Common myeloid progenitor, CD34-positive (primary cell): Measurements from ENCODE around the gene PPP6R3.

Source experiments
- CTCF ChIA-PET: fragments of 350-600 bp; sonication (Branson Sonifier 250); formaldehyde crosslinking; loops from one replicate; lab custom pipeline; 2021; ENCODE audit warnings: antibody characterized with exemption; lab: Charles Lee
- POLR2A ChIA-PET: fragments of 350-600 bp; sonication (Branson Sonifier 250); formaldehyde crosslinking; loops from one replicate; lab custom pipeline; 2021; ENCODE audit warnings: antibody characterized with exemption; lab: Charles Lee
- DNase-seq, 3 donors: peaks; one replicate each; pipeline versions ENCODE4 v3.0.0 to v3.0.0-alpha.2; 2013
- H3K27ac ChIP-seq, 2 experiments: 1 replicate in 1 of 2; 2 replicates in 1 of 2; pipeline ENCODE4 v1.7.0; 2013; ENCODE audit warnings: inconsistent platforms in 2 of 2, low read length in 2 of 2, mild to moderate bottlenecking in 2 of 2, low read depth in 1 of 2, moderate library complexity in 1 of 2; ENCODE audit not compliant: severe bottlenecking in 2 of 2, insufficient read depth in 1 of 2, poor library complexity in 1 of 2
- H3K27me3 ChIP-seq, 5 experiments: replicated peaks in 2 of 5; 1 replicate in 3 of 5; 2 replicates in 2 of 5; pipeline versions ENCODE4 v1.6.1 to v1.7.0; 2013; ENCODE audit warnings: low read length in 4 of 5, mild to moderate bottlenecking in 2 of 5, moderate library complexity in 2 of 5, inconsistent platforms in 1 of 5; ENCODE audit not compliant: insufficient read depth in 5 of 5, control insufficient read depth in 4 of 5
- H3K36me3 ChIP-seq, 4 experiments: 1 replicate in 2 of 4; 2 replicates in 2 of 4; pipeline versions ENCODE4 v1.6.1 to v1.7.0; 2013; ENCODE audit warnings: low read length in 3 of 4, control low read depth in 1 of 4, mild to moderate bottlenecking in 1 of 4; ENCODE audit not compliant: control insufficient read depth in 4 of 4, insufficient read depth in 4 of 4
- H3K4me1 ChIP-seq, 4 experiments: 1 replicate in 3 of 4; 2 replicates in 1 of 4; pipeline versions ENCODE4 v1.6.1 to v1.7.1; 2013; ENCODE audit warnings: low read length in 3 of 4, mild to moderate bottlenecking in 3 of 4, control low read depth in 1 of 4, inconsistent platforms in 1 of 4, moderate library complexity in 1 of 4; ENCODE audit not compliant: control insufficient read depth in 4 of 4, insufficient read depth in 4 of 4; ENCODE audit errors: control extremely low read depth in 1 of 4
- H3K4me3 ChIP-seq, 7 experiments: 1 replicate in 4 of 7; 2 replicates in 3 of 7; pipeline versions ENCODE4 v1.5.1 to v1.7.0; 2013; ENCODE audit warnings: mild to moderate bottlenecking in 7 of 7, low read length in 6 of 7, moderate library complexity in 6 of 7, inconsistent platforms in 2 of 7, low read depth in 2 of 7, control low read depth in 1 of 7; ENCODE audit not compliant: insufficient read depth in 4 of 7, control insufficient read depth in 1 of 7; ENCODE audit errors: extremely low read depth in 1 of 7
- H3K9me3 ChIP-seq, 5 experiments: 1 replicate in 4 of 5; 2 replicates in 1 of 5; pipeline versions ENCODE4 v1.6.1 to v1.7.1; 2013; ENCODE audit warnings: low read length in 4 of 5, mild to moderate bottlenecking in 2 of 5, inconsistent platforms in 1 of 5, low read depth in 1 of 5, moderate library complexity in 1 of 5; ENCODE audit not compliant: control insufficient read depth in 4 of 5, insufficient read depth in 2 of 5; ENCODE audit errors: control extremely low read depth in 1 of 5
- WGBS: methylation state at CpG from one replicate; pipeline ENCODE4 v1.1.5; 2013; ENCODE audit not compliant: insufficient coverage; 5-methylcytosine and 5-hydroxymethylcytosine counted together

The PPP6R3 gene

GRCh38 chr11:68506908-68507307, 46.4 kb downstream of the PPP6R3 start:
- DNase-seq = peak in 2 of 3 donors; percentile 21 to 42
- no peak overlapping the region for H3K27ac ChIP-seq
- no peaks in the 10 kb centered on the region for H3K27me3 ChIP-seq
- H3K4me1 ChIP-seq = peaks cover 12 to 59% (median 49%) of the 10 kb centered on the region in 4 experiments
- no peaks in the 10 kb centered on the region for H3K9me3 ChIP-seq
- H3K36me3 ChIP-seq = peaks cover 0 to 3% (median 1%) of the 10 kb centered on the region in 4 experiments
- ChIA-PET POLR2A (no interaction called here), CTCF (interaction anchor here (0.7 to 1.8 kb wide), 4 partner anchors 13 to 148 kb away, joined by 3 to 4 read pairs (median 4); no protein-coding TSS in a partner anchor)
- no peak overlapping the region for H3K4me3 ChIP-seq
- WGBS = 100% methylated on average over 1 of the region's 3 CpGs

- CTCF ChIA-PET = no interaction called here
Observed at GRCh38 chr11:68508425-68508824, 47.9 kb downstream of the PPP6R3 start.

GRCh38 chr11:68509066-68509465, 48.5 kb downstream of the PPP6R3 start:
- no peaks in the 10 kb centered on the region for H3K27me3 ChIP-seq
- ChIA-PET CTCF (interaction anchor here (0.6 kb wide), 1 partner anchor 298 kb away, joined by 5 read pairs; no protein-coding TSS in a partner anchor), POLR2A (interaction anchor here (0.6 kb wide), 1 partner anchor 40 kb away, joined by 5 read pairs; no protein-coding TSS in a partner anchor)
- peak in 1 of 3 donors; percentile 25 for DNase-seq
- peak overlapping the region in 1 of 2 experiments; percentile 32 for H3K27ac ChIP-seq
- peaks cover 13 to 41% (median 31%) of the 10 kb centered on the region in 4 experiments for H3K4me1 ChIP-seq
- no peaks in the 10 kb centered on the region for H3K9me3 ChIP-seq
- H3K36me3 ChIP-seq = peaks cover 2 to 18% (median 8%) of the 10 kb centered on the region in 4 experiments
- no peak overlapping the region for H3K4me3 ChIP-seq
- no CpG with 5 or more reads among the region's 4 CpGs for WGBS

More at GRCh38 chr11:68508425-68508824, 47.9 kb downstream of the PPP6R3 start:
- Histone ChIP-seq H3K27ac (no peak overlapping the region), H3K4me3 (no peak overlapping the region), H3K9me3 (no peaks in the 10 kb centered on the region), H3K27me3 (no peaks in the 10 kb centered on the region), H3K36me3 (peaks cover 2 to 15% (median 6%) of the 10 kb centered on the region in 4 experiments), H3K4me1 (peaks cover 11 to 45% (median 37%) of the 10 kb centered on the region in 4 experiments)
- 100% methylated on average over 2 of the region's 2 CpGs for WGBS
- no peak for DNase-seq
- POLR2A ChIA-PET = no interaction called here

GRCh38 chr11:68513930-68514487, 53.5 kb downstream of the PPP6R3 start:
- Histone ChIP-seq H3K36me3 (peaks cover 2 to 34% (median 15%) of the 10 kb centered on the region in 4 experiments), H3K27ac (no peak overlapping the region), H3K4me3 (no peak overlapping the region), H3K9me3 (no peaks in the 10 kb centered on the region), H3K4me1 (peaks cover 11 to 22% (median 14%) of the 10 kb centered on the region in 4 experiments), H3K27me3 (no peaks in the 10 kb centered on the region)
- POLR2A ChIA-PET = interaction anchor here (0.7 kb wide), 1 partner anchor 22 kb away, joined by 4 read pairs; no protein-coding TSS in a partner anchor
- 93% methylated on average over 5 of the region's 6 CpGs for WGBS
- CTCF ChIA-PET = interaction anchor here (0.6 to 1.5 kb wide), 4 partner anchors 10 to 17 kb away, joined by 3 to 7 read pairs (median 4); no protein-coding TSS in a partner anchor
- no peak for DNase-seq

- H3K4me3 ChIP-seq = peak overlapping the region in 1 of 7 experiments; percentile 22
- H3K9me3 ChIP-seq = no peaks in the 10 kb centered on the region
- H3K27me3 ChIP-seq = no peaks in the 10 kb centered on the region
- WGBS = 100% methylated on average over 1 of the region's 5 CpGs
- CTCF ChIA-PET = no interaction called here
- no peak overlapping the region for H3K27ac ChIP-seq
- H3K36me3 ChIP-seq = peaks cover 0 to 57% (median 33%) of the 10 kb centered on the region in 4 experiments
- peaks cover 10 to 28% (median 12%) of the 10 kb centered on the region in 4 experiments for H3K4me1 ChIP-seq
- peak in 1 of 3 donors; percentile 26 for DNase-seq
- POLR2A ChIA-PET = interaction anchor here (0.6 kb wide), 1 partner anchor 33 kb away, joined by 3 read pairs; no protein-coding TSS in a partner anchor
Observed at GRCh38 chr11:68517121-68517741, 56.7 kb downstream of the PPP6R3 start.

- Histone ChIP-seq H3K4me1 (peaks cover 10 to 28% (median 12%) of the 10 kb centered on the region in 4 experiments), H3K36me3 (peaks cover 0 to 57% (median 34%) of the 10 kb centered on the region in 4 experiments), H3K4me3 (no peak overlapping the region), H3K27ac (no peak overlapping the region), H3K27me3 (no peaks in the 10 kb centered on the region), H3K9me3 (no peaks in the 10 kb centered on the region)
- WGBS = no CpG with 5 or more reads among the region's 1 CpG
- DNase-seq = no peak
- ChIA-PET CTCF (interaction anchor here (1.5 kb wide), 1 partner anchor 14 kb away, joined by 5 read pairs; no protein-coding TSS in a partner anchor), POLR2A (no interaction called here)
Observed at GRCh38 chr11:68518191-68518590, 57.6 kb downstream of the PPP6R3 start.
